AG09309 (cell line): Measurements from ENCODE around the gene RAB25.

Experiments
- DNase-seq: peaks from one replicate; pipeline ENCODE4 v3.0.0-alpha.2; 2010; ENCODE audit warnings: low read depth
- H3K4me3 ChIP-seq: 2 replicates; pipeline ENCODE4 v1.5.1; 2011; ENCODE audit warnings: mild to moderate bottlenecking, low read depth, low read length, moderate library complexity; ENCODE audit not compliant: control insufficient read depth
- CTCF ChIP-seq: IDR thresholded peaks from 2 replicates; pipeline ENCODE4 v1.5.1; 2011; ENCODE audit warnings: mild to moderate bottlenecking, low read depth, low read length, inconsistent platforms; ENCODE audit not compliant: insufficient read depth, control insufficient read depth; ENCODE audit errors: missing control alignments

Gene RAB25

DNA sequence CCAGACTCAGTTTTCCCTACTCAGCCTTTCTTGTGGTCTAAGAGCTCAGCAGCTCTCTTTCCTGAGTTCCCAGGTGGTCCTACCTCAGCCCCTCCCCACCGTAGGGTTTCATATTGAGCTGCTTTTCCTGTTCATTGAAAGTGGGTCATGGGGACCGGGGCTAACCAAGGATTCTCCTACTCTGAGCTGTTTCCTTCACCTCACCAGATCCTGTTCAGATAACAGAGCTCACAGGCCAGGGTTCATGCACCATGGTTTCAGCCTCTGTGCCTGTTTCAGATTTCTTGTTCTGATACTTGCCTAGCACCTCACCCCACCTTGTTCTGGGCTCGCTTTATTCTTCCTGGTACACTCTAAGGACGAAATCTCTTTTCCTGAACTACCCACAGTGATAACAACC is 15.9 kb upstream of the RAB25 start:
- no peak overlapping the region for H3K4me3 ChIP-seq
- TF ChIP-seq CTCF, result no peak
- DNase-seq, result no peak

GRCh38 chr1:156048663-156049258 is 12.2 kb upstream of the RAB25 start:
- no peak overlapping the region for H3K4me3 ChIP-seq
- DNase-seq, result no peak
- no peak for TF ChIP-seq CTCF

- DNase-seq, result no peak
- TF ChIP-seq CTCF, result no peak
- H3K4me3 ChIP-seq, result no peak overlapping the region
Measured at GRCh38 chr1:156050376-156050775, 10.6 kb upstream of the RAB25 start.

DNA sequence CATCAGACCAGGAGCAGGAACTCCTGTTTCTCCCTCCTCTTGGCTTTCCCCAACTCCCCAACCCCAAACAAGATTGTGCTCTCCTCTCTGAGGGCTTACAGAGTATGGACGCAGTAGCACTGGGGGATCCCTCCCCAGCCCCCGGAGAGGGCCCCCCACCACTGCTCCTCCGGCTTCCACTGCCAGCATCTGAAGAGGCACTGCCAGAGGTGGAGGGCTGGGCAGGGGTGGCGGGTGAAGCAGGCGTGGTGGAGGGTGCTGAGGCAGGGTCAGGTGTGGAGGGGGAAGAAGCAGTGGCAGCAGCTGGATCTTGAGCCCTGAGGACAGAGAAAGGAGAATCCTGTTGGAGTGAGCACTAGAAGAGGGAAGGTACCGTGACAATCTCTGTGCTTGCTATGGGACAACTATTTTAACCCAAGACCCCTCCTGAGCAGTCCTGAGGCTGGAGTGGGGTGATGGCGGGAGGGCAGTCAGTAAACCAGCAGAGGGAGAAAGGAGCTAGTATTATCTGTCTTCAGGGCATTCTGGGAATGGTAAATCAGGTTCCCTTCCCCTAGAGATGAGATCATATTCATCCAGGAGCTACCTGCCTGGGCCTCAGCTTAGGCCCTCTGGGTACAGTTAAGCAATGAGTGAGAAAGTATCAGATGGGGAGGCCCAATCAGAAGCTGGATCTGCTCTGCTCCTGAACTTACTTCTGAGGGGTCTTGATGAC is 9.8 kb upstream of the RAB25 start:
- H3K4me3 ChIP-seq, result no peak overlapping the region
- no peak for TF ChIP-seq CTCF
- DNase-seq, result no peak

DNA sequence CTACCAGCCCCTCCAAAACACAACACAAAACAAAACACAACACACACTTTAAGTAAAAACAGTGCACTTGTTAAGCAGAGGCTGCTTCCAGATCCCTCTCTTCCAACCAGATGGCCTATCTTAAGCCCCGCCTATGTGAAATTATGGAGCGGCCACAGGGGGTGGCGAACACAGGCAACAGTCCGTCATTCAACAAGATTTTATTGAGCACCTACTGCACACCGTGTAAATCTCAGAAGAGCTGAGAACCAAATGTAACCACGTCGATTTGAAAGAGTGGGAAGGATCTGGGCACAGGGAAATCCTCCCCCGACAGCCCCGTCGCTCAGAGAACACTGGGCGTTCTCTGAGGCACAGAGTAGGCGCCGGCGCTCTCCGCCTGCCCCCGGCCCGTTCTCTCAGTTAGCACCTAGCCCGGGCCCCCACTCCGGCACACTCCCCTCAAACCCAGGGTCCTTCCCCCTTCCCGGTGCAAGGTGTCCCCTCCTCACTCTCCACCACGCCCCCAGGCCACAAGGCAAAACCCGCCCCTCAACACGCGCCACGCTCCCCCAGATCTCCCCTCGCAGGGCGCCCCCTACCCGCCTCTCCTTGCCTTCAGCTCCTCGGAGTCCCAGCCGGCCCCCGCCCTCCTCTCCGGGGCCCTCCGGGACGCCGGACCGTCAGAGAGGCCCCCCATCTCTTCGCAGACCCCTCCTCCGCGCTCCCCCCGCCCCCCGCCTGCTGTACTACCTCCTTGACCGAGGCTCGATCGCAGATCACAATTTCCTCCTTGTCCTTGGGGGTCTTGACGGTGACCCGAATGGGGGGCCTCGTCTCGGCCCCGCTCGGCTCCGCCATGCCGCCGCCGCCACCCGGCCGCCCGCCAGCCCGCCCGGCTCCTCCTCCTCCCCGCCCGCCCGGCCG is 7.8 kb upstream of the RAB25 start:
- peak overlapping the region; percentile 96 for H3K4me3 ChIP-seq
- DNase-seq, result no peak
- TF ChIP-seq CTCF, result peak; percentile 37

- peak; percentile 44 for TF ChIP-seq CTCF
- peak; percentile 35 for DNase-seq
- H3K4me3 ChIP-seq, result peak within 1 kb of the TSS; percentile 96
Measured at GRCh38 chr1:156053768-156054499, 7.0 kb upstream of the RAB25 start, which contains the start of gene UBQLN4. UBQLN4 (minus strand) TSS chr1:156053798; CDS start chr1:156053701, 97 bp downstream.
